OCI-LY3 (cell line): Measurements from ENCODE around the gene CDH8.

ENCODE experiments used
- H2AFZ ChIP-seq: fragments of 200-600, 300-600 bp; shearing (Covaris generic); 2 replicates; pipeline ENCODE4 v1.6.0; 2014; ENCODE audit warnings: antibody characterized with exemption, low read depth, low read length
- H3K27ac ChIP-seq: fragments of 200-600, 300-600 bp; sonication (generic); 2 replicates; pipeline ENCODE4 v1.5.1; 2014; ENCODE audit warnings: mild to moderate bottlenecking, low read length, moderate library complexity, mixed read lengths
- H3K27me3 ChIP-seq: fragments of 200-600, 300-600 bp; sonication (generic); 2 replicates; pipeline ENCODE4 v1.6.1; 2014; ENCODE audit warnings: low read depth, low read length, mixed read lengths
- H3K36me3 ChIP-seq: fragments of 200-600, 300-600 bp; sonication (generic); replicated peaks from 2 replicates; pipeline ENCODE3; 2014; ENCODE audit warnings: low read depth, low read length, mixed read lengths
- H3K4me1 ChIP-seq: fragments of 300-600, 200-600 bp; sonication (generic); 2 replicates; pipeline ENCODE4 v1.6.1; 2014; ENCODE audit warnings: low read length, mixed read lengths
- H3K4me2 ChIP-seq: fragments of 200-600, 300-600 bp; sonication (generic); 2 replicates; pipeline ENCODE4 v1.6.1; 2014; ENCODE audit warnings: low read length, mixed read lengths
- H3K4me3 ChIP-seq: fragments of 300-600, 200-600 bp; sonication (generic); 2 replicates; pipeline ENCODE4 v1.5.1; 2014; ENCODE audit warnings: antibody characterized with exemption, mild to moderate bottlenecking, low read length, moderate library complexity
- H3K79me2 ChIP-seq: fragments of 300-600, 200-600 bp; shearing (Covaris generic); 2 replicates; pipeline ENCODE4 v1.6.1; 2014; ENCODE audit warnings: mild to moderate bottlenecking, low read length, mixed read lengths
- H3K9ac ChIP-seq: fragments of 300-600, 200-600 bp; shearing (Covaris generic); 2 replicates; pipeline ENCODE4 v1.6.0; 2014; ENCODE audit warnings: mild to moderate bottlenecking, low read length, moderate library complexity
- H3K9me3 ChIP-seq: fragments of 200-600, 300-600 bp; shearing (Covaris generic); 2 replicates; pipeline ENCODE4 v1.6.1; 2014; ENCODE audit warnings: low read length, mixed read lengths; ENCODE audit not compliant: insufficient read depth
- H4K20me1 ChIP-seq: fragments of 200-600, 300-600 bp; sonication (generic); 2 replicates; pipeline ENCODE4 v1.6.1; 2016; ENCODE audit warnings: low read length, mixed read lengths; ENCODE audit not compliant: insufficient read depth
- CTCF ChIP-seq: fragments of 200-600, 300-600 bp; sonication (generic); IDR thresholded peaks from 2 replicates; pipeline ENCODE4 v1.5.1; 2014; ENCODE audit warnings: antibody characterized with exemption, low read length, low read depth
- EZH2phosphoT487 ChIP-seq: fragments of 200-600 bp; shearing (Covaris generic); IDR thresholded peaks from 2 replicates; pipeline ENCODE4 v1.6.1; 2018; ENCODE audit warnings: antibody characterized with exemption, mixed run types, low read depth

Gene CDH8

DNA sequence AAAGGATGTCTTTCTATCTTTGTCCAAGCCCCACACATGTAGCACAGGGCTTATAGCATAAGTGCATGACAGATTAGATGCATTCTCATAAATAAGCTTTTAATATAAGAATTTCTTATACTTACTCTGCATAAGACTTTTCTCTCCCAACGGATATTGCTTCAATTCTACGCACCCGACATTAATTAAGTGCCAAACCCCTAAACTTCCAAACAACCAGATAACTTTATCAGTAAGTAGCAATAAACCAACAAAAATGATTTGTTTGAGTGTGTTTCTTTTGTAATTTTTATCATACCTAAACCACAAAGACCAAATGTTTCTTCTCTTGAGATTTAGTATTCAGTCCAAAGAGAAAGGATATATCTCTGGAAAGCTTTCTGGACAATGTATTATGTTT, 391.5 kb downstream of the CDH8 start:
- H2AFZ ChIP-seq, result no peak overlapping the region
- H3K36me3 ChIP-seq, result no peaks in the 10 kb centered on the region
- no peak for TF ChIP-seq CTCF
- TF ChIP-seq EZH2phosphoT487, result no peak
- H3K4me3 ChIP-seq, result no peak overlapping the region
- H3K27me3 ChIP-seq, result no peaks in the 10 kb centered on the region
- H4K20me1 ChIP-seq, result no peaks in the 10 kb centered on the region
- H3K9me3 ChIP-seq, result no peaks in the 10 kb centered on the region
- no peak overlapping the region for H3K27ac ChIP-seq
- H3K4me1 ChIP-seq, result no peaks in the 10 kb centered on the region
- H3K4me2 ChIP-seq, result no peak overlapping the region
- H3K9ac ChIP-seq, result no peak overlapping the region
- no peaks in the 10 kb centered on the region for H3K79me2 ChIP-seq

GRCh38 chr16:61617219-61617783, 418.9 kb downstream of the CDH8 start:
- H3K9ac ChIP-seq, result no peak overlapping the region
- H3K36me3 ChIP-seq, result no peaks in the 10 kb centered on the region
- no peaks in the 10 kb centered on the region for H4K20me1 ChIP-seq
- H2AFZ ChIP-seq, result no peak overlapping the region
- no peak overlapping the region for H3K4me3 ChIP-seq
- no peak overlapping the region for H3K4me2 ChIP-seq
- H3K27ac ChIP-seq, result no peak overlapping the region
- H3K9me3 ChIP-seq, result no peaks in the 10 kb centered on the region
- no peak for TF ChIP-seq EZH2phosphoT487
- no peak for TF ChIP-seq CTCF
- no peaks in the 10 kb centered on the region for H3K27me3 ChIP-seq
- H3K4me1 ChIP-seq, result no peaks in the 10 kb centered on the region
- H3K79me2 ChIP-seq, result no peaks in the 10 kb centered on the region

DNA sequence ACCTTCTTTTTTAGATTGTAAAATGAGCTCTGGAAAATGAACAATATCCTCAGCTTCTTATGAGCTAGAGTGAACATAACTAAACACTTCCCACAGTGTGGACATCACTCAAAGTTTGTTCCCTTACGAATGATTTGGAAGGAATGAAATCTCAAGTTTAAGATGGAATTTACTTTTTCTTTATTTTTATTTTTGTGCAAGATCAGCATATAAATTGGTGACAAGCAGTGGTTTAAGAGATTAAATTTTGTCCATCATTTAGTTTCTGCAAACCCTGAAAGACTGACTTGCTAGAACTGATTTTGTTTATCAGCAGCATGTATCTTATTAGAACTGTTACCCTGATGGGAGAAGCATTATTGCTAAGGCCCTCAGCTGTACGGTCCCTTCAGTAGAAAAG, 420.1 kb downstream of the CDH8 start:
- no peaks in the 10 kb centered on the region for H3K27me3 ChIP-seq
- no peaks in the 10 kb centered on the region for H3K79me2 ChIP-seq
- no peak for TF ChIP-seq CTCF
- no peak for TF ChIP-seq EZH2phosphoT487
- H3K4me3 ChIP-seq, result no peak overlapping the region
- H3K36me3 ChIP-seq, result no peaks in the 10 kb centered on the region
- no peak overlapping the region for H3K27ac ChIP-seq
- no peaks in the 10 kb centered on the region for H3K9me3 ChIP-seq
- no peak overlapping the region for H3K9ac ChIP-seq
- no peak overlapping the region for H2AFZ ChIP-seq
- no peaks in the 10 kb centered on the region for H3K4me1 ChIP-seq
- no peaks in the 10 kb centered on the region for H4K20me1 ChIP-seq
- no peak overlapping the region for H3K4me2 ChIP-seq

GRCh38 chr16:61611847-61612491, 424.3 kb downstream of the CDH8 start:
- no peaks in the 10 kb centered on the region for H3K36me3 ChIP-seq
- H4K20me1 ChIP-seq, result no peaks in the 10 kb centered on the region
- H3K27ac ChIP-seq, result no peak overlapping the region
- TF ChIP-seq EZH2phosphoT487, result no peak
- TF ChIP-seq CTCF, result no peak
- no peak overlapping the region for H2AFZ ChIP-seq
- no peaks in the 10 kb centered on the region for H3K9me3 ChIP-seq
- no peak overlapping the region for H3K4me3 ChIP-seq
- H3K4me2 ChIP-seq, result no peak overlapping the region
- H3K4me1 ChIP-seq, result no peaks in the 10 kb centered on the region
- H3K9ac ChIP-seq, result no peak overlapping the region
- H3K27me3 ChIP-seq, result no peaks in the 10 kb centered on the region
- no peaks in the 10 kb centered on the region for H3K79me2 ChIP-seq
